Measurements from ENCODE around the gene CCDC188.

Gene CCDC188

DNA sequence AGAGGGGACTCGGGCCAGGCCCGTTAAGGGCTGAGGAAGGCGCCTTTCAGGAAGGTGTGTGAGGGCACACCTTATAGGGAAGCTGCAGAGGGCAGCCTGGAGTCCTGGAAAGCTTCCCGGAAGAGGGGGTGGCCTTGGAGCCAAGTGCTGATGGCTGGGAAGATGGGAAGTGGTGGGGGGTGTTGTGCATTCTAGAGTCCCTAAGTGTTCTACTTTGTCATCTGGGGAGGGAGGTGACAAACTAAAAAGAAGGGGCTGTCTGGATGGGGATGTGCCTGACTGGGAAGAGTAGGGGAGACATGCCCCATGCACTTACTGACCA is 12.5 kb downstream of the CCDC188 start:
- H3K9ac ChIP-seq (ENCODE audit: insufficient read length), result no peak overlapping the region
- H3K4me3 ChIP-seq, result no peak overlapping the region
- H3K36me3 ChIP-seq (ENCODE audit: insufficient read depth, low read length), result no peaks in the 10 kb centered on the region
- H3K9me3 ChIP-seq (ENCODE audit: low read depth, low read length), result no peaks in the 10 kb centered on the region
- TF ChIP-seq FOXP2 (optimal IDR thresholded peaks at IDR 0.05; ENCODE audit: control extremely low read depth, extremely low read length, insufficient read depth) (no peak), POLR2AphosphoS5 (IDR thresholded peaks at IDR 0.05; ENCODE audit: borderline replicate concordance, low read depth, low read length) (no peak), EZH2 (IDR thresholded peaks at IDR 0.05) (no peak)
- DNase-seq (ENCODE audit: low read depth, low spot score), result no peak
- no peak overlapping the region for H3K27ac ChIP-seq

DNA sequence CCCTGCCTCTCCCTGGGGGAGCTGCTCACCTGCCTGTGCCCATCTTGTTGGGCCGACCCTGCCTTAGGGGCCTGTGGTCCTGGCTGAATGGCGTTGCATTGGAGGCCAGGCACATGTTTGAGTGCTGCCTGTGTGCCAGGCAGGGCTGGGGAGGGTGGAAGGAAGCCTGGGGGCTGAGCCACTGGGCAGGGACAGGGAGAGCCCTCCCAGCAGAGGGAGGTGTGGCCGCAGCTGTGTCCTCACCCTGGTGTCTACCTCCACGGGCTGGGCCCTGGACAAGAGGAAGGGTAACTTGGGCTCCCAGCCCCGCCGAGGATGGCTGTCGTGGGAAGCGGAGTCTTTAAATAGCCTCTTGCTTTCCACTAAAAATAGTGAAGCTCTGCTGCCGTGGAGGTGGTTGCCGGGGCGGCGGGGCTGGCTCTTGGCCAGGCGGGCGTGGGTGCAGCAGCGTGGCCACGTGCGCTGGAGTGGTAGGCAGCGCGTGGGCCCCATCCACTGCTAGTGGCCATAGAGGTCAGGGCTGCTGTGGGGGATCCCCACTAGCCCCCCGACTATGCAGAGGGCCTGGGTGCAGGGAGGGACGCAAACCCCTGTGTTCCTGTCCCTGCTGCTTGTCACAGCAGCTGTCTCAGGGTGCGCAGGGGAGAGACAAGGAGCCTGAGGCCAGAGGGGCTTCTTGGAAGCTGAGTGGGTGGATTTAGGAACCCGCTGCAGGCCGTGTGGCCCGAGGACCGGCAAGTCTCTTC is 13.0 kb downstream of the CCDC188 start:
- H3K27ac ChIP-seq, result no peak overlapping the region
- no peak for DNase-seq (ENCODE audit: low read depth, low spot score)
- TF ChIP-seq POLR2AphosphoS5 (IDR thresholded peaks at IDR 0.05; ENCODE audit: borderline replicate concordance, low read depth, low read length) (no peak), FOXP2 (optimal IDR thresholded peaks at IDR 0.05; ENCODE audit: control extremely low read depth, extremely low read length, insufficient read depth) (no peak), EZH2 (IDR thresholded peaks at IDR 0.05) (no peak)

DNA sequence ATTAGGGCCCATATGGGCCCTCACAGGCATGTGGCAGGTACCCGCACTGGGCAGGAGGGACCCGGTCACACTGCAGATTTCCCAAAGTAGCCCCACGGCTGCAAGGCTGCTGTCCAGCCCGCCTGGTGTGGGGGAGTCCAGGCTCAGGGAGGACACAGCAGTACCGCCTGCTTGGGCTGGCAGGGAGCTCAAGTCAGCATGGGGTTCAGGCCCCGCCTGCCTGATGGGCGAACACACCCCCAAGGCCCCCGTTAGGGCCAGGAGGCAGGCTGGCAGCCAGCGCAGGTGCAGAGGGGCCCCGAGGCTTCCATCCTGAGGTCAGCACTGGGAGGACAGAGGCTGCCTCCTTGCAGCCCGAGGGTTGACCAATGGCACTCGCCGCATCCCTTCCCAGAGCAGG is 13.7 kb downstream of the CCDC188 start:
- TF ChIP-seq EZH2 (IDR thresholded peaks at IDR 0.05) (no peak), POLR2AphosphoS5 (IDR thresholded peaks at IDR 0.05; ENCODE audit: borderline replicate concordance, low read depth, low read length) (no peak), FOXP2 (optimal IDR thresholded peaks at IDR 0.05; ENCODE audit: control extremely low read depth, extremely low read length, insufficient read depth) (no peak)
- Histone ChIP-seq H3K4me3 (no peak overlapping the region), H3K9ac (ENCODE audit: insufficient read length) (no peak overlapping the region), H3K27ac (no peak overlapping the region), H3K36me3 (ENCODE audit: insufficient read depth, low read length) (no peaks in the 10 kb centered on the region), H3K9me3 (ENCODE audit: low read depth, low read length) (no peaks in the 10 kb centered on the region)
- DNase-seq (ENCODE audit: low read depth, low spot score), result no peak

More for the DNA sequence above, 13.0 kb downstream of the CCDC188 start:
- no peak overlapping the region for H3K9ac ChIP-seq (ENCODE audit: insufficient read length)
- no peak overlapping the region for H3K4me3 ChIP-seq
- no peaks in the 10 kb centered on the region for H3K9me3 ChIP-seq (ENCODE audit: low read depth, low read length)
- no peaks in the 10 kb centered on the region for H3K36me3 ChIP-seq (ENCODE audit: insufficient read depth, low read length)

DNA sequence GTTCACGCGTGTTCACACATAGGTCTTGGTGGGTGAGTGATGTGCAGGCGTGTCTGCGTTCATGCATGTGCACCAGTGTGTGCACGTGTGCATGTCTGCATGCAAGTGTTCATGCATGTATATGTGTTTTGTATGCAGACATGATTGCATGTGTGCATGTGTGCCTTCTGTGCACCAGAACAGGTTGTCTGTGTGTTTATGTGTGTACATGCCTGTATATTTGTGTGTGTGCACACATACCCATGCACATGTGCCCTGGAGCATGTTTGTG is 14.3 kb downstream of the CCDC188 start:
- Histone ChIP-seq H3K36me3 (ENCODE audit: insufficient read depth, low read length) (no peaks in the 10 kb centered on the region), H3K4me3 (no peak overlapping the region), H3K9me3 (ENCODE audit: low read depth, low read length) (no peaks in the 10 kb centered on the region), H3K27ac (no peak overlapping the region), H3K9ac (ENCODE audit: insufficient read length) (no peak overlapping the region)
- TF ChIP-seq EZH2 (IDR thresholded peaks at IDR 0.05) (no peak), POLR2AphosphoS5 (IDR thresholded peaks at IDR 0.05; ENCODE audit: borderline replicate concordance, low read depth, low read length) (no peak), FOXP2 (optimal IDR thresholded peaks at IDR 0.05; ENCODE audit: control extremely low read depth, extremely low read length, insufficient read depth) (no peak)
- DNase-seq (ENCODE audit: low read depth, low spot score), result no peak

DNA sequence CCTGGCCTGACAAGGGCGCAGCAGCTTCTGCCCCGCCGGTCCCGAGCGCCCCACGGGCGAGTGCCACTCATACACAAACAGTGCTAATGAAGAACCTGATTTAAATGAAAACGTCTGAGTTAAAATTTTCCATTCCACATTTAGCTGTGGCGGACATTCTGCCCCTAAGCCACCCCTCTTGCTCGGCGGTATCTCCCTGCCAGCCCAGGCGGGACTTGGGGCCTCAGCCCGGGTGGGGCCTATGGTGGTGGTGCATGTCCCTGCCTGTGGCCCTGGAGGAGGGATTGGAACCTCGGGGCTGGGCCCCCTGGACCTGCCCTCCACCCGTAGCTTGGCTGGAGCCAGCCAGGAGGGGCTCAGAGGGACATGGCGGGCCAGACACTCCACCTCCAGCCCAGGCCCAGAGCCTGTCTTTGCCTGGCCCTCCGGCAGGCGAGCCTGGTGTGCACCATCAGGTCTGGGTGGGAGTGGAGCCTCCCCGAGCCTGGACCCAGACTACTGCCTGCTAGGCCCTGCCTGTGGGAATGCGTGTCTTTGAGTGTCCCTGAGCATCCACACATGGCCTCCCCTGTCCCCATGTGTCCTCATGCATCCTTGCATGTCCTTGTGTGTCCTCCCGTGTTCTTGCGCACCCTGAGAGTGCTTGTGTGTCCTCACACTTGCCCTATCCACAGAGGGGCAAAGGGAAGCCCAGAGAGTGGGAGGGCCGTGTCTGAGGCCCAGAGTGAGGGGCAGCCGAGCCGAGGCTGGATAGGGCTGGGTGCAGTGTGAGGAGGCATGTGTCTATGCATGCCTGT is 14.9 kb downstream of the CCDC188 start:
- no peak overlapping the region for H3K4me3 ChIP-seq
- H3K27ac ChIP-seq, result no peak overlapping the region
- H3K36me3 ChIP-seq (ENCODE audit: insufficient read depth, low read length), result no peaks in the 10 kb centered on the region
- DNase-seq (ENCODE audit: low read depth, low spot score), result no peak
- no peaks in the 10 kb centered on the region for H3K9me3 ChIP-seq (ENCODE audit: low read depth, low read length)
- TF ChIP-seq EZH2 (IDR thresholded peaks at IDR 0.05) (no peak), FOXP2 (optimal IDR thresholded peaks at IDR 0.05; ENCODE audit: control extremely low read depth, extremely low read length, insufficient read depth) (no peak), POLR2AphosphoS5 (IDR thresholded peaks at IDR 0.05; ENCODE audit: borderline replicate concordance, low read depth, low read length) (no peak)
- no peak overlapping the region for H3K9ac ChIP-seq (ENCODE audit: insufficient read length)

DNA sequence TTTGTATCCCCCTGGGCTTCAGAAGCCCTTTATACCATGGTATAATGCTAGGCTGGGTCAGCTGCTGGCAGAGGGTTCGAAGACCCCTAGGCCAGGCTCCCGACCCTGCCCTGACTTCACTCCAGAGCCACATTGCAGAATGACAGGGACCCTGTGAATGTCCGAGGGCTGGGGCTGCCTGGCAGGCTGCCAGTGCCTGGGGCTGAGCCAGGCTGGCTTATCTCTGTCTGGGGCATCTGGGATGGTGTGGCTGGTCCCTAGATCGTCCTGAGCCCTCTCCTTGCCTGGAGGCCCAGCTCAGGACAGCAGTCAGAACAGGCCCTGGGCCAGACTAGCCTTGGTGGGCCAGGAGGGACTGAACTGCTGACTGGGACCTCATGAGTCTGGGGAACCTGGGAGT is 15.6 kb downstream of the CCDC188 start:
- TF ChIP-seq EZH2 (IDR thresholded peaks at IDR 0.05), result no peak
- no peak for TF ChIP-seq FOXP2 (optimal IDR thresholded peaks at IDR 0.05; ENCODE audit: control extremely low read depth, extremely low read length, insufficient read depth)
- TF ChIP-seq POLR2AphosphoS5 (IDR thresholded peaks at IDR 0.05; ENCODE audit: borderline replicate concordance, low read depth, low read length), result no peak

DNA sequence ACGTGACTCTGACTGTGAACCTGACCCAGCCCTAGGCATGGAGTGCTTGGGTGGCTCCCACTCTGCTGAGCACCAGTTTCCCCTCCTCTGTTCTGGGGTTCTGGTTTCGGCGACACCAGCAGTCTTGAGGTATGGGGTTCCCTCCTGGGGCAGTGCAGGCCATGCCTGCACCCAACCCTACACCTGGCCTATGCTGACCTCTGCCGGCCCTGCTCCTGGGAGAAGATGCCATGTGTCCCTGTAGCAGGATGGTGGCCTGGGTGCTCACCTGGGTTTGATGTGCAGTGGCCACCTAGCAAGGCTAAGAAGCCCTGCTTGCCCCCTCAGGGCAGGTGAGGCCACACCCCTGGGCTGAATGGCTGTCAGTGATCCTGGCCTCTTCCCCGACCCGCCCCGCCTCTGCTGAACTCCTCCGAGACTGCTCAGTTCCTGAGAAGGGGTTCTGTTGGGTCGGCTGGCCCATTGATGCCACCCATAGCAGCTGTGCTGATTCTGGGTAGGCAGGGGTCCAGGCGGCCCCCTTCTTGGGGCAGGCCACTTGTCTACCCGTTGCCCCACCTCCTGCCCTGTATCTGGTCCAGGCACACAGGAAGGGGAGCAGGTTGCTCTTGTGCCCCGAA is 16.8 kb downstream of the CCDC188 start:
- DNase-seq (ENCODE audit: low read depth, low spot score), result no peak
- no peak for TF ChIP-seq EZH2 (IDR thresholded peaks at IDR 0.05)
- H3K27ac ChIP-seq, result no peak overlapping the region
- H3K9me3 ChIP-seq (ENCODE audit: low read depth, low read length), result no peaks in the 10 kb centered on the region
- H3K36me3 ChIP-seq (ENCODE audit: insufficient read depth, low read length), result no peaks in the 10 kb centered on the region
- no peak overlapping the region for H3K4me3 ChIP-seq
- no peak overlapping the region for H3K9ac ChIP-seq (ENCODE audit: insufficient read length)

More for the DNA sequence above, 15.6 kb downstream of the CCDC188 start:
- Histone ChIP-seq H3K9me3 (ENCODE audit: low read depth, low read length) (no peaks in the 10 kb centered on the region), H3K4me3 (no peak overlapping the region), H3K9ac (ENCODE audit: insufficient read length) (no peak overlapping the region), H3K36me3 (ENCODE audit: insufficient read depth, low read length) (no peaks in the 10 kb centered on the region), H3K27ac (no peak overlapping the region)
- DNase-seq (ENCODE audit: low read depth, low spot score), result no peak

DNA sequence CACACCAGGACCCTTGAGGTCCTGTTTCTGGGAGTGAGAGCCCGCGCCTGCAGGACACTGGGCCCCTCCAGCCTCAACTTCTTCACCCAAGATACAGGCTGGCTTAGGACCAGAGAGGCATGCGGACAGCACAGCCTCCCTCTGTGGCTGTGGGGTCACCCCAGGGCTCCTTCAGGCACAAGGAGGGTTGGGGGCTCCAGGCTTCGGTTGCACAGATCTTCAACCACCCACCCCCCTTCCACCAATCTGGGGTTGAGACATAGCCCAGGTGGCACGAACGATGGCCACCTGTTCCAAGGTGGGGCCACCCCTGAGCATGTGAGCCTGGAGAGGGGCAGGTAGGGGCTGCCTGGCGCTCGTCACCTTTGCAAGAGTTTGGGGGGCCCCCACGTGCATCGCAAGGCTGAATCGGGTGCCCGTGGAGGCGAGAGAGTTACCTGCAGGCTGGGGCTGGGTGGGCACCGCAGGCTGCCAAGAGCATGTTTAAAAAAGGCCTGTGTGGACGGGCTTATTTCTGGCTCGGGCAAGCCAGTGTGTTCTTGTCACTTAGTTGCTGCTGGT is 18.1 kb downstream of the CCDC188 start:
- Histone ChIP-seq H3K4me3 (peak overlapping the region; percentile 76), H3K9me3 (ENCODE audit: low read depth, low read length) (no peaks in the 10 kb centered on the region), H3K36me3 (ENCODE audit: insufficient read depth, low read length) (0 out of 2 replicates have a peak, but pooled peaks cover 4% of the 10 kb centered on the region), H3K9ac (ENCODE audit: insufficient read length) (peak overlapping the region; percentile 57), H3K27ac (no peak overlapping the region)
- TF ChIP-seq FOXP2 (optimal IDR thresholded peaks at IDR 0.05; ENCODE audit: control extremely low read depth, extremely low read length, insufficient read depth) (no peak), EZH2 (IDR thresholded peaks at IDR 0.05) (no peak), POLR2AphosphoS5 (IDR thresholded peaks at IDR 0.05; ENCODE audit: borderline replicate concordance, low read depth, low read length) (no peak)
- no peak for DNase-seq (ENCODE audit: low read depth, low spot score)
